SIG-M5 (cell line): ENCODE data around the gene STK11.
"Not testable (repeated sequence)": the region's sequence is repeated elsewhere in the genome, so short reads cannot be mapped to it uniquely, and the experiment has no call there.

Source experiments
- DNase-seq: peaks from one replicate; lab custom pipeline; 2025; lab: John Stamatoyannopoulos, UW

The STK11 gene

DNA sequence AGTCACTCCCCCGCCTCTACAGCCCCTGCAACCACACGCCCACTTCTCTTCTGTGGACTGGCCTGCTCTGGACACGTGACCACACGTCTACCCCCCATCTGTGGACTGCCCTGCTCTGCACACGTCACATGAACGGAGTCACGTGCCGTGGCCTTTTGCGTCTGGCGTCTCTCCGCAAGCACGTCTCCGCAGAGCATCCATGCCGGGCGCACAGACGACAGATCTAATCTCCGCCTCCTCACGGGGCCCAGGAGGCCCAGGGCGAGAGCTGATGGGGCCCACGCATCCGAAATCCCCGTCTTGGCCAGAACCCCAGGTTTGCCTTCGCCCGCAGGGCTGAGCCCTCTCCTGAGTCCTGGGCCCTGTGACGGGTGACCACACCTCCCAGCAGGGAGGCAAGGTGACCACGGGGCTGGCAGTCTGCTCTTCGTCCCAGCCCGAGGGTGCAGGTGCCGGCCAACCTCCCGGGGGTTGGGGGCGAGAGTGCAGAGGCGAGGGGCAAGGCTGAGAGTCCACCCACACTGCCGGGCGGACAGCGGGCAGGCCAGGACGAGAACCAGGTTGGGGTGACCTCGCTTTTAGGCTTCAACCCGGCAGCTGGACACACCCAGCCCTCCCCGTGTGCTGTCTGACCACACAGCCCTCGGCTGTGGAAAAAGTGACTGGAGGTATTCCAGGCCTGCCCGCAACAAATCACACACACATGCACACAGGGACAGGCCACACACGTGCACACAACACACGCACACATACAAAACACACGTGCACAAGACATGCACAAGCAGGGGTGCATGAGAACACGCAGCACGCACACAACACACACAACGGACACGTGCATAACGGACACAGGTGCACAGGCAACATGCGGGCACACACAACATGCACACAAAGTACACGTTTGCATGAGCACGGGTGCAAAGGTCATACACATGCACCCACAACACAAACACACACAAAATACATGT, 35.4 kb upstream of the STK11 start:
- DNase-seq, result no peak

DNA sequence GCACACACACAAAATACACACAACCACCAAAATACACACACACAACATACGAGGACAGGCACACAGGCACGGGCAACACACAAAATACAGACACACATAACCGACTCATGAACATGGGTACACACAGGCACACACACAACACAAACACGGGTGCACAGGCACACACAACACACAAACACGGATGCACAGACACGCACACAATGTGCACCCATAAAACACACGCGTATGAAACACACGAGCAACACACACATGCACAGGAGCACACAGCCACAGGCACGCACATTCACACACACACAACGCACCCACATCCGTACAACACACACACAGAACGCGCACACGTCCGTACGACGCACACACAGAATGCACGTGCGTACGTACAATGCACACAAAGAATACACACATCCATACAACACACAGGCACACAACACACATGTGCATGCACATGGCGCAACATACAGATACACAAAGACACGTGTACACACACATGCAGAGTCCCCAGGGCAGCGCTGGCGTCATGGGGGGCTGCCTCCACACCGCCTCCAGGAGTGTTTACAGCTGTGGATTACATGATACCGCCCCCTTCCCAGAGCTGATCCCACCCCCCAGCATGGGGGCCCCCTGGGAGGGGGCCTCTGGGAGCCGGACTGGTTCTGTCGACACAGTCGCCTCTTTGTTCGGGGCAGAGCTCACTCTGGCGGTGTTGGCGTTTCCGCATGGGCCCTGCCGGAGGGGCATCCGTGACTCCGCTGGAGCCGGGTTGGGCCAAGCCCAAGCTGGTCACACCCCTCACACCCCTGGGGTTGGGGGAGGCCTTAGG, 34.4 kb upstream of the STK11 start:
- no peak for DNase-seq

DNA sequence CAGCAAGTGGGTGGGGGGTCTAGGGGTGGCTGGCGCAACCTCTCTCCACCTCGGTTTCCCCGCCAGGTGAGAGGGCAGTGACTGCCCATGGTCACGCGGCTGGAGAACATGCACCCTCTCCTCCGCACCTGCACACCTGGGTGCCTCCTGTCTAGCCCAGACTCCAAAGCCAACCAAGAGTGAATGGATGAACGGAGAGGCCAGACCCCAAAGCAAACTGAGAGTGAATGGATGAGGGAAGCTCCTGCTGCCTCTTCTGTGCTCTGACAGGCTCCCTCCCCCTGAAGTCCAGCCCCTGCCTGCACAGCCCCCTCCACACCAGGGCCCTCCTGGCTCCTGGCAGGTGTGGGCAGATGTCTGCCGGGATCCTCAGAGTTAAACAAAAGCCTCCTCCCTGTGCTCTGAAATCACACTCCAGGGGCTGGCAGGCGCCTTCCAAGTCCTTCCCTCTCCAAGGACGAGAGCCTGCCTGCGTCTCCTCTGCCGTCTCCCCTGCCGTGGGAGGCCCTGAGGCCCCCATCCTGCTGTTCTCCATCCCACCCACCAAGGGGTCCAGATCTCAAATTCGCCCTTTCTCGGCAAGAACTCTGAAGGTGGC, 33.7 kb upstream of the STK11 start:
- no peak for DNase-seq

DNA sequence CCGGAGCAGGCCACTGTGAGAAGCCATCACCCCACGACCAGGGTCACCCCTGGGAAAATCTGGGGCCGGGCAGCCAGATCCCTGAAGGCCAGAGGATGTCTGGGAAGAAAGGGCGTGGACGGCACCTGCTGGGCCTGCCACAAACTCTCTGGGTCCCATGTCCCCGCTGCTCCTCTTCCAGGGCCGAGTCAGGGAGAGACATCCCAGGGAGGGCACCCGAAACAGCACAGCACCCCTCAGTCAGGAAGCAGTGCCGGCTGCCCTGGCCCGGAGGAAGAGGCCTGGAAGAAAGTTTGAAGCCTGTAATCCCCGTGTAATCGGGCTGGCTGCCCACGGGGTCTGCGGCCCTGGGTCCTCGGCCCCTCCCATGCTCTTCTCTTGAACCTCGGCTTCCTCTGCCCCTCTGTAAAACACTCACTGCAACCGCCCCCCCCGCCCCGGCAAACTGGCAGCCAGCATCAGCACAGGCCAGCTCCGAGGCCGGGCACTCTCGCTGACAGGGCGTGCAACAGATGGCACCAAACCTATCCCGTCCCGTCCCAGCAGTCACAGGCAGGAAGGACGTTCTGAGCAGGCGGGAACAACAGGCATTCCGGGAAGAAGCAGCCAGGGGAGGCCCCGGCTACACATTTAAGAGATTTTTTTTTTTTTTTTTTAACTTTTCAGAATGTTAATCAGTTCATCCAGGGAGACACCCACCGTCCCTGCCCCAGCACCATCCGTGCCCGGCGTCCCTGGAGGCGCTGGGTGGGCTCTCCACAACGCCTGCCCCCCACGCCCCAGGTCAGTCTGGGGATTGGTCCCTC, 33.0 kb upstream of the STK11 start:
- no peak for DNase-seq

DNA sequence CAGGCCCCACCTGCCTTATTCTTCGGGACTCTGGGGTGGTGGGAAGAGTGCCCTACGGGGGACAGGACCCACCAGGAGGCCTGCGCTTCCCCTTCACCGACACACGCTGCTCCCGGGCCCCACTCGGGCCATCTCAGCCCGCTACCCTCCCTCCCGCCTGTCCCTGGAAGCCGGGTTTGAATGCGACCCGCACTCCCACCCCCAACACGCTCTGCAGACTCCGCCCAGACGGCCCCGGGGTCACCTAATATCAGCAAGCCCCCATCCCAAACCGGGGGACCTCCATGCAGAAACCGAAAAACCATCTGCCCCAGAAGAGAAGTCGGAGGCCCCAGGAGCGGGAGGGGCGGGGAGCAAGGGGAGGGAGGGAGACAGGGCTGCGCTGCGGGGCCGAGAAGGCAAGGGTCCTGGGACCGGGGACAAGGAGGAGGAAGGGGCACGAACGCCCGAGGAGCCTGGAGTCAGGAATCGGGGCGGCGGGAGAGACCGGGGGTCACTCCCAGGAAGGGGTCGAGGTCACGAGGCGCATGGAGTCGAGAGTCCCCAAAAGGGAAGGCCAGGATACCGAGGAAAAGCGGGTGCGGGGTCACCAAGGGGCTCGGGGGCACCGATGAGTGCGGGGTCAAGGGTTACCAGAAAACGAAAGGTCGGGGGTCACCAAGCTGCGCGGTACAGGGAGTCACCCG, 32.3 kb upstream of the STK11 start:
- DNase-seq, result no peak

DNA sequence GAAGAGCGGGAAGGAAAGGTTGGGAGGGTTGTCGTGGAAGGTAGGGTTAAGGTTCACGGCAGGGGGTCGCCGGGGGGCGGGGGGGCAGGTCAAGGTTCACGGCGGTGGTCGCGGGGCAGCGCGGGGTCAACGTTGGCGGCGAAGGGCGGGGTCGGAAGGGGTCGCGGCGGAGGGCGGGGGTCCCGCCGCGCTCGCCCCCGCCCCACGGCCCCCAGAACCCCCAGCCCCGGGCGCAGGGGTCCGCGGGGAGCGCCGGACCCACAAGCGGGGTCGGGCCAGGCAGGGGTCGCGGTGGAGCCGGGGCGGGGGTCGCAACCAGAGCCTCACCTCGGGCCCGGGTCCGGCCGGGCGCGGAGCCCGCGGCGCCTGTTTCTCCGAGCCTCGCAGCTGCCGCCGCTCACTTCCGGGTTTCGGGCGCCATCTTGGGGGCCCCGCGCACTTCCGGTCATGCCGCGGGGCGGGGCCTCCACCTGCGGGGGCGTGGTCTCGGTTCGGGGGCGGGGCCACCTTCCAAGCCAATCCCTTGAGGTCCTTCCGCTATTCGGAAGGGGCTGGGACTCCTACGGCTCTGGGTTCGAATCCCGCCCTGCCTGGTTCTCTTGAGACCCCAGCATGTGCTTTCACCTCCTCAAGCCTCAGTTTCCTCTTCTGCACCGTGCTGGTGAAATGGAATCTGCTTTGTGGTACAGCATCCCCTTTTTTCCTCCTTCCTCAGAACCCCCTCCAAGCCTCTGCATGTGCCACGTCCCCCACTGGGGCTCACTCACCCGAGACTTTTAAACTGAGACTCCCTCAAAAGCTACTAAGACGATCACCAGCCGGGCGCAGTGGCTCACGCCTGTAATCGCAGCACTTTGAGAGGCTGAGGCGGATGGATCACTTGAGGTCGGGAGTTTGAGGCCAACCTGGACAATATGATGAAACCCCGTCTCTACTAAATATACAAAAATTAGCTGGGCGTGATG, 31.5 kb upstream of the STK11 start, which contains the start of gene SBNO2:
TSS of gene SBNO2 (minus strand) at position 424 of the 965 bp plus-strand sequence. CDS start 19,992 bp downstream, outside the sequence.
- DNase-seq, result no peak

DNA sequence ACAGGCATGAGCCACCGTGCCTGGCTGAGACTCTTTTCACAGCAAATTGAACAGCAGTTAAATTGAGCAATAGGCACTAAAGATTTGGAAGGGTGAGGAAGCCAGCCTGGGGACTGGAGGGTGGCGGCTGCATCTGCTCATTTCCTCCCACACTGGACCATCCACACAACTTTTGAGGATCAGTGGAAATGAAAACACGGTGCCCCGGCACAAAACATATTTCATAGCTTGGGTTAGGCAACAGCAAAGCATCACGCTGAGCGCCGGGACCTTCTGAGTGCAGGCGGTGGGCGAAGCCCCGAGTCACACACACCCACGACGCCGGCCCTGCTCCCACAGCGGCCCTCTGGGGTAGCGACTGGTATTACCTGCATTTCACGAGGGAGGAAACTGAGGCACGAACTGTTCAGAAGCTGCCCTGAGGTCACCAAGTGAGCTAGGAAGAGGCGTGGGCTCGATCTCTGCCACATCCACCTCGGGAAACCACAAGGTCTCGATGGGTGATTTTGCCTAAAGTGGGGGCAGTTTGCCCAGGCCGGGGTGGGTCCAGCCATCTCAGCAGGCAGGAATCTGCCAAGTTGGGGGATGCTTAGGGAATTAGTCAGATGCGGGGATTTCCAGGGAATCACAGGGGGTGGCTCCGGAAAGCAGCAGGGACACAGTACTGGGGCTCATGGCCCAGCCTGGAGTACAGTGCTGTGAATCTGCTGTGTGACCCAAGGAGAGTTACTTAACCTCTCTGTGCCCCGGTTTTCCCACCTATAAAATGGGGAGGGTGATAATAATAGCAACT, 28.1 kb upstream of the STK11 start:
- no peak for DNase-seq

DNA sequence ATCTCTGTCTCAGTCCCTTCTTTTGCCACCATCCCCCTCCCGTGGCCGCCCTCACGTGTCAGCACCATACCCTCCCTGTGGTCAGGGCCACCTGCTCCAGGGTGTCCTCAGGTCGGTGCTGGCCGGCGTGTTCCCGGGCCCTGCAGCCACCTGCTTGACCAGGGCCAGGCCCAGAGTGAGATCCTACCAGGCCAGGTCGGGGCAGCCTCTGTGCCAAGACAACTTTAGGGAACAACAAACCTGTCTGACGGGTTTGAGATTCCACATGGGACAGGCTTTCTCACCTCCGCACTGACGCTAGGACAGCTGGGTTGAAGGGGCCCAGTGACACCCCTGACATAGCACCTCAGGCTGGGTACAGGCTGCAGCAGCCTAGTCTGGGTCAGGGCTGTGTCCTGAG, 24.0 kb upstream of the STK11 start:
- no peak for DNase-seq

DNA sequence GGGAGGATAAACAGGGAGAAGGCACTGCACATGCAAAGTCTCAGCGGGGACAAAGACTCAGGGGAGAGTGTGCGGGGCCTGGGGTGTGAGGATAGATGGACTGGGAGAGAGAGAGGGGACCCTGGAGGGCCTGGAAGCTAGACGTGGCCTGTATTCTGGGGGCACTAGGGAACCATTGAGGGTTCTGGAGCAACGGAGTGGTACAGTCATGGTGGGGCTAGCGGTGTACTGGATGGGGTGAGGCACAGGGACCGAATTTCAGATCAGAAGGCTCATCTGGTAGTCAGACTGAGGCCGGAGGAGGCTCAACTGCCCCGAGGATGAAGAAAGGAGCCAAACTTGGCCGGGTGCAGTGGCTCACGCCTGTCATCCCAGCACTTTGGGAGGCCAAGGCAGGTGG, 23.5 kb upstream of the STK11 start:
- no peak for DNase-seq

DNA sequence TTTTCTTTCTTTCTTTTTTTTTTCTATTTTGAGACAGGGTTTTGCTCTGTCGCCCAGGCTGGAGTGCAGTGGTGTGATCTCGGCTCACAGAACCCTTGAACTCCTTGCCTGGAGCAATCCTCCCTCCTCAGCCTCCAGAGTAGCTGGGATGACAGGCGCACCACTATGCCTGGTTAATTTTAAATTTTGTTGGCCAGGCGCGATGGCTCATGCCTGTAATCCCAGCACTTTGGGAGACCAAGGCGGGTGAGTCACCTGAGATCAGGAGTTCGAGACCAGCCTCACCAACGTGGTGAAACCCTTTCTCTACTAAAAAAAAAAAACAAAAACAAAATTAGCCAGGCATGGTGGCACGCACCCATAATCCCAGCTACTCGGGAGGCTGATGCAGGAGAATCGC, 22.9 kb upstream of the STK11 start:
- DNase-seq, result no peak

DNA sequence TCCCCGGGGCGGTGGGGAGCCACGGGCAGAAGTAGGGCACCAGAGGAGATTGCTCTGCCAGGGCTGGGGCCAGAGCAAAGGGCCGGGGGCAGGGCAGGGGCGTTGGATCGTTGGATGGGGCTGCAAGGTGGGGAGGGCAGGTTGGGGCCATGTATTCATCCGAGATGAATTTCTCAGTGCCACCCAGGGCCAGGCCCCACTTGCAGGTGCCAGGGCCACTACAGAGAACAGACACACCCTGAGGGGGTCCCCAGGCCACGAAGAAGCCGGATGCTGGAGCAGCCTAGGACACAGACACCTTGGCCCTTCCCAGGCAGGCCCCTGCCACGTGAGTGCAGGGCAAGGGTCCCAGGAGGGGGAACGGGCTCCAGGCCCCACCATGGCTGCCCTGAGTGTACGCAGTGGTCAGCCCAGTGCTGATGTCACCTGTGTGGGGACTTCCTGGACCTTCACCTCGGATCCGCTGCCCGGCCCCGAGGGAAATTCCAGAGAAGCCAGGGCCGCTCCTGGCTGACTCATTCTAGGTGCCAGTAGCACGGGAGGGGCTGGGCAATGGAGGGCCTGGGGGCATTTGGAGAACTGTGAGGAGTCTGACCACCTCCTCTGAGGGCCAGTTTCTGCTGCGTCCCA, 21.9 kb upstream of the STK11 start:
- no peak for DNase-seq

DNA sequence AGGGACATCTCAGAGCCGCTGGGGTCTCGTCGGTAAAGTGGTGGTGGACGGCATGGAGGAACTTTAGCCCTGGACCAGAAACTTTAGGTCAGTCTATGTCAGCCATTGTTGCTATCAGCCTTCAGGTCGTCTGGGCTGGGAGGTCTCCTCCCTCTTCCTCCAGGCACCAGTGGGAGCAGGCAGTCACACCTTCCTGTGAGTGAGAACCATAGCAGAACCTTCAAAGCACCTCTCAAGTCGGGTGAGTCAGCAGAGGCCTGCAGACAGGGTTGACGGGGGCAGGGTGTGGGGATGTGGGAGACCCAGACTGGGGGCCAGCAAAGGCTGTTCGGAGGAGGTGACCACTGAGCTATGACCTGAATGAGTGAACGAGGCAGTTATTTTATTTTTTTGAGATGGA, 16.2 kb upstream of the STK11 start:
- no peak for DNase-seq

DNA sequence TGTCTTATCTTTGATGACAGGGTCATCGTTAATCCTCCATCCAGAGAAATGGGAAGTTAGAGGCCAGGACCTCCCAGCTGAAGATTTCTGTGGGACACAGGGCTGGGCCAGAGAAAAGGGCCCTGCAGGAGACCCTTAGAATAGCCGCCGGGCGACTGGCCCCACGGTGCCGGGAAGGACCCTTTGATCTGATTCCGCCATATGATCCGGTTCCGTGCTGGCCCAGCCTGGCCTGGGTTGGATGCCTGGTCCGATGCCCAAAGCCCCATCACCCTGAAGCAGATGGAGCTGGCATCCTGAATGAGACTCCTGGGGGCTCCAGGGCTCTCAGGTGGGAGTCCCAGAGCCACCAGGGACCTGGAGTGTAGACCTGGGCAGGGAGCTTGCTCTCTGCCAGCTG, 6.0 kb upstream of the STK11 start:
- DNase-seq, result no peak

DNA sequence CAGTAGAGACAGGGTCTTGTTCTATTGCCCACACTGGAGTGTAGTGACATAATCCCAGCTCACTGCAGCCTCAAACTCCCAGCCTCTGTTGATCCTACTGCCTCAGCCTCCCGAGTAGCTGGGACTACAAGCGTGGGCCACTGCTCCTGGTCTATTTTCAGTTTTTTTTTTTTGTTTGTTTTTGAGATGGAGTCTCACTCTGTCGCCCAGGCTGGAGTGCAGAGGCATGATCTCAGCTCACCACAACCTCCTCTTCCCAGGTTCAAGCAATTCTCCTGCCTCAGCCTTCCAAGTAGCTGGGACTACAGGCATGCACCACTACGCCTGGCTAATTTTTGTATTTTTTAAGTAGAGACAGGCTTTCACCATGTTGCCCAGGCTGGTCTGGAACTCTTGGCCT, 5.0 kb upstream of the STK11 start:
- DNase-seq, result not testable (repeated sequence)

DNA sequence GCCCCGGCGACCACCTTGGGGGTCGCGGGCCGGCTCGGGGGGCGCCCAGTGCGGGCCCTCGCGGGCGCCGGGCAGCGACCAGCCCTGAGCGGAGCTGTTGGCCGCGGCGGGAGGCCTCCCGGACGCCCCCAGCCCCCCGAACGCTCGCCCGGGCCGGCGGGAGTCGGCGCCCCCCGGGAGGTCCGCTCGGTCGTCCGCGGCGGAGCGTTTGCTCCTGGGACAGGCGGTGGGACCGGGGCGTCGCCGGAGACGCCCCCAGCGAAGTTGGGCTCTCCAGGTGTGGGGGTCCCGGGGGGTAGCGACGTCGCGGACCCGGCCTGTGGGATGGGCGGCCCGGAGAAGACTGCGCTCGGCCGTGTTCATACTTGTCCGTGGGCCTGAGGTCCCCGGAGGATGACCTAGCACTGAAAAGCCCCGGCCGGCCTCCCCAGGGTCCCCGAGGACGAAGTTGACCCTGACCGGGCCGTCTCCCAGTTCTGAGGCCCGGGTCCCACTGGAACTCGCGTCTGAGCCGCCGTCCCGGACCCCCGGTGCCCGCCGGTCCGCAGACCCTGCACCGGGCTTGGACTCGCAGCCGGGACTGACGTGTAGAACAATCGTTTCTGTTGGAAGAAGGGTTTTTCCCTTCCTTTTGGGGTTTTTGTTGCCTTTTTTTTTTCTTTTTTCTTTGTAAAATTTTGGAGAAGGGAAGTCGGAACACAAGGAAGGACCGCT, 729 bp downstream of the STK11 start:
- DNase-seq, result no peak

DNA sequence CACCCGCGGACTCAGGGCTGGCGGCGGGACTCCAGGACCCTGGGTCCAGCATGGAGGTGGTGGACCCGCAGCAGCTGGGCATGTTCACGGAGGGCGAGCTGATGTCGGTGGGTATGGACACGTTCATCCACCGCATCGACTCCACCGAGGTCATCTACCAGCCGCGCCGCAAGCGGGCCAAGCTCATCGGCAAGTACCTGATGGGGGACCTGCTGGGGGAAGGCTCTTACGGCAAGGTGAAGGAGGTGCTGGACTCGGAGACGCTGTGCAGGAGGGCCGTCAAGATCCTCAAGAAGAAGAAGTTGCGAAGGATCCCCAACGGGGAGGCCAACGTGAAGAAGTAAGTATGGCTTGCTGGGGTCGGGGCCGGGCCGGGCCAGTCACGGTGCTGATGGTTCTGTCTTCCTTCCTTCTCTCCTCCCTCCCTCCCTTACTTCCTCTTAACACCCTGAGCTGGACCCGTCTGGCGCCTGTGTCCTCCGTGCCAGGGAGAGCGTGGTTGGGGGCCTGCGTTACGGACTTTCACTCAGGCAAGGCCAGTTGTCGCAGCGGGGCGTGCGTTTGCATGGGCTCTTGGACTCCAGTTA, 1.4 kb downstream of the STK11 start:
- DNase-seq, result no peak

DNA sequence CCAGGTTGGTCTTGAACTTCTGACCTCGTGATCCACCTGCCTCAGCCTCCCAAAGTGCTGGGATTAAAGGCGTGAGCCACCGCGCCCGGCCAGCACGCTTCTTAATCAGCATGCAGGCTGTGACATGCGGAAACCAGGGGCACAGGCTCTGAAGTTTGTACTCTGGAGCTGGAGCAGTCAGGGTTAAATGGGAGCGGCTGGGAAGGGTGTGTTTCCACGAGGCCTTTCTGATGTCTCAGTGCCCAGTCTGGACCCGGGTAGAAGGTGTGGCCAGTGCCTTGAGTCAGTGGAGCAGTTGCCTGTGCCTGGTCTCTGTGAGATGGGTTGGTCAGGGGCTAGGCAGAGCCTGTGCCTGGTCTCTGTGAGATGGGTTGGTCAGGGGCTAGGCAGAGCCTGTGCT, 3.3 kb downstream of the STK11 start:
- not testable (repeated sequence) for DNase-seq

DNA sequence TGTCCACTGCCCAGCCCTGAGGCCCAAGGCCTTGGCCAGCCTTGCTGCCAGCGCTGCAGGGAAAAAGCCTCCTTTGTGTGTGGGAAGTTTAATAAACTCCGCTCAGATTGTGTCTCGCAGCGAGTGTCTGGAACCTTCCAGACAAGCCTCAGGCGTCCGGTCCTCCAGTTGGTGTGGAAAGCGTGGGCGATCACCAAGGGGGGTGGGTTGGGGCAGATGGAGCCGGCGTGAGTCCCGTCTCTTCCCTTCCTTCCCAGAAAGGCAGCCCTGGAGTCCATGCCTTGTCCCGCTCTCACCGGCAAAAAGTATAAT, 4.6 kb downstream of the STK11 start:
- DNase-seq, result no peak
